CD4-positive, alpha-beta T cell (primary cell): ENCODE results near the gene IFNGR1. TPM values are rescaled to one million over a fixed set of nuclear protein-coding genes. Genes with fewer than 3 reads are reported as not detected.
A peak's percentile ranks its signal among the peaks of the same experiment; 100 is the strongest.

Experiments
- ATAC-seq: fragments of 200-7000 bp; cut with Tn5 transposase; one replicate; pipeline ENCODE4 v1.10.0; 2022; ENCODE audit warnings: mild to moderate bottlenecking; ENCODE audit not compliant: poor library complexity
- CTCF ChIA-PET: fragments of 350-600 bp; sonication (Branson Sonifier 250); formaldehyde crosslinking; loops from one replicate; lab custom pipeline; 2021; ENCODE audit warnings: antibody characterized with exemption, inconsistent platforms; lab: Charles Lee
- POLR2A ChIA-PET: fragments of 350-600 bp; sonication (Branson Sonifier 250); formaldehyde crosslinking; loops from one replicate; lab custom pipeline; 2021; ENCODE audit warnings: antibody characterized with exemption, inconsistent platforms; lab: Charles Lee
- DNase-seq, 14 experiments: peaks; one replicate each; pipeline ENCODE4 v3.0.0-alpha.2; 2013 to 2020; ENCODE audit warnings: mixed read lengths in 2 of 14
- H3K27ac ChIP-seq, 2 donors: one replicate each; pipeline versions ENCODE4 v1.5.1 to v1.7.0; 2013; ENCODE audit warnings: low read length in 2 of 2, low read depth in 1 of 2, mild to moderate bottlenecking in 1 of 2
- H3K27me3 ChIP-seq, 2 experiments: 1 replicate in 1 of 2; 2 replicates in 1 of 2; pipeline versions ENCODE4 v1.6.1 to v1.7.0; 2013; ENCODE audit warnings: low read length in 2 of 2, control low read depth in 1 of 2, mild to moderate bottlenecking in 1 of 2, moderate library complexity in 1 of 2; ENCODE audit not compliant: insufficient read depth in 2 of 2, control insufficient read depth in 1 of 2
- H3K36me3 ChIP-seq: one replicate; pipeline ENCODE4 v1.6.1; 2013; ENCODE audit warnings: low read length, control low read depth; ENCODE audit not compliant: insufficient read depth
- H3K4me1 ChIP-seq: one replicate; pipeline ENCODE4 v1.6.1; 2013; ENCODE audit warnings: low read length, control low read depth; ENCODE audit not compliant: insufficient read depth
- H3K4me3 ChIP-seq: one replicate; pipeline ENCODE4 v1.5.1; 2013; ENCODE audit warnings: mild to moderate bottlenecking, low read length, moderate library complexity
- H3K9me3 ChIP-seq, 2 experiments: 1 replicate in 1 of 2; 2 replicates in 1 of 2; pipeline versions ENCODE4 v1.6.1 to v1.7.0; 2013; ENCODE audit warnings: low read length in 2 of 2, mild to moderate bottlenecking in 2 of 2, control low read depth in 1 of 2, moderate library complexity in 1 of 2; ENCODE audit not compliant: control insufficient read depth in 1 of 2, insufficient read depth in 1 of 2
- H3K27ac Mint-ChIP-seq: one replicate; pipeline ENCODE4 v1.8.0; 2020; ENCODE audit warnings: mixed read lengths
- H3K27me3 Mint-ChIP-seq: one replicate; pipeline ENCODE4 v1.8.0; 2021; ENCODE audit warnings: mixed read lengths
- H3K36me3 Mint-ChIP-seq: one replicate; pipeline ENCODE4 v1.8.0; 2021; ENCODE audit warnings: low read depth, mixed read lengths
- H3K4me1 Mint-ChIP-seq: one replicate; pipeline ENCODE4 v1.8.0; 2021; ENCODE audit warnings: low read depth, mixed read lengths
- H3K4me3 Mint-ChIP-seq: one replicate; pipeline ENCODE4 v1.8.0; 2020; ENCODE audit warnings: mild to moderate bottlenecking, mixed read lengths
- H3K9me3 Mint-ChIP-seq: one replicate; pipeline ENCODE4 v1.8.0; 2020; ENCODE audit warnings: mixed read lengths
- intact Hi-C, 2 experiments: fragments of 100-400 bp; cut with DNase I in 1 of 2; cut with micrococcal nuclease in 1 of 2; formaldehyde crosslinking; loops; one replicate each; pipeline versions ENCODE4 v1.15.1 to v1.9.0; 2023 to 2025; cut with DNase I, micrococcal nuclease
- total RNA-seq, 174 experiments: library from RNA in 2 of 174; stranded (reverse) in 2 of 174; gene quantifications; one replicate each; pipeline ENCODE4 v1.2.3 and lab custom pipeline; 2021 to 2026
- TF ChIP-seq, protein P1 (sequence below): fragments of 200-600 bp; IDR thresholded peaks from one replicate; pipeline ENCODE4 v1.8.0; 2022; ENCODE audit warnings: antibody characterized with exemption, mild to moderate bottlenecking

IFNGR1 gene
- total RNA-seq, 2 experiments from 2014 or later = 81.7 to 84.3 TPM

DNA sequence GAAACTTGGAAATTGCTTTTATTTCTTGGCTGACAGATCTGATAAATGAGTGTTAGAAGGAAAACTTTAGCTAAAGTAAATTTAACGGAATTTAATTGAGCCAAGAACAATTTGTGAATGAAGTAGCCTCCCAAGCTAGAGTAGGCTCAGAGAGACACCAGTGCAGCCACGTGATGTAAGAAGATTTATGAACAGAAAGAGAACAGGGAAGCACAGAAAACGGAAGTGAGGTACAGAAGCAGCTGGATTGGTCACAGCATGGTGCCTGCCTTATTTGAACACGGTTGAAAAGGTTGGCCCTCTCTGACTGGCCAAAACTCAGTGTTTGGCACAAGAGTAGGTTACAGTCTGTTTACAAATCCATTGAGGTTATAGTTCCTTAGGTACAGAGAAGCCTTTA, 29.5 kb upstream of the IFNGR1 start:
- Histone ChIP-seq H3K4me3 (no peak overlapping the region), H3K9me3 (peaks cover 0 to 1% of the 10 kb centered on the region in 2 experiments), H3K4me1 (no peaks in the 10 kb centered on the region), H3K27me3 (no peaks in the 10 kb centered on the region), H3K36me3 (no peaks in the 10 kb centered on the region), H3K27ac (no peak overlapping the region)
- peaks cover 3% of the 10 kb centered on the region for H3K9me3 Mint-ChIP-seq
- H3K27ac Mint-ChIP-seq = no peak overlapping the region
- CTCF ChIA-PET = no interaction called here
- ATAC-seq = no peak
- H3K27me3 Mint-ChIP-seq = no peaks in the 10 kb centered on the region
- POLR2A ChIA-PET = interaction anchor here (1.2 kb wide), 1 partner anchor 15 kb away, joined by 5 read pairs; no protein-coding TSS in a partner anchor
- no peaks in the 10 kb centered on the region for H3K4me1 Mint-ChIP-seq
- peak in 2 of 14 experiments; percentile 32 to 37 for DNase-seq
- H3K4me3 Mint-ChIP-seq = no peak overlapping the region
- TF ChIP-seq, protein P1, sequence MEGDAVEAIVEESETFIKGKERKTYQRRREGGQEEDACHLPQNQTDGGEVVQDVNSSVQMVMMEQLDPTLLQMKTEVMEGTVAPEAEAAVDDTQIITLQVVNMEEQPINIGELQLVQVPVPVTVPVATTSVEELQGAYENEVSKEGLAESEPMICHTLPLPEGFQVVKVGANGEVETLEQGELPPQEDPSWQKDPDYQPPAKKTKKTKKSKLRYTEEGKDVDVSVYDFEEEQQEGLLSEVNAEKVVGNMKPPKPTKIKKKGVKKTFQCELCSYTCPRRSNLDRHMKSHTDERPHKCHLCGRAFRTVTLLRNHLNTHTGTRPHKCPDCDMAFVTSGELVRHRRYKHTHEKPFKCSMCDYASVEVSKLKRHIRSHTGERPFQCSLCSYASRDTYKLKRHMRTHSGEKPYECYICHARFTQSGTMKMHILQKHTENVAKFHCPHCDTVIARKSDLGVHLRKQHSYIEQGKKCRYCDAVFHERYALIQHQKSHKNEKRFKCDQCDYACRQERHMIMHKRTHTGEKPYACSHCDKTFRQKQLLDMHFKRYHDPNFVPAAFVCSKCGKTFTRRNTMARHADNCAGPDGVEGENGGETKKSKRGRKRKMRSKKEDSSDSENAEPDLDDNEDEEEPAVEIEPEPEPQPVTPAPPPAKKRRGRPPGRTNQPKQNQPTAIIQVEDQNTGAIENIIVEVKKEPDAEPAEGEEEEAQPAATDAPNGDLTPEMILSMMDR = no peak
- intact Hi-C loops = no loop called here
- peaks cover 4% of the 10 kb centered on the region for H3K36me3 Mint-ChIP-seq

DNA sequence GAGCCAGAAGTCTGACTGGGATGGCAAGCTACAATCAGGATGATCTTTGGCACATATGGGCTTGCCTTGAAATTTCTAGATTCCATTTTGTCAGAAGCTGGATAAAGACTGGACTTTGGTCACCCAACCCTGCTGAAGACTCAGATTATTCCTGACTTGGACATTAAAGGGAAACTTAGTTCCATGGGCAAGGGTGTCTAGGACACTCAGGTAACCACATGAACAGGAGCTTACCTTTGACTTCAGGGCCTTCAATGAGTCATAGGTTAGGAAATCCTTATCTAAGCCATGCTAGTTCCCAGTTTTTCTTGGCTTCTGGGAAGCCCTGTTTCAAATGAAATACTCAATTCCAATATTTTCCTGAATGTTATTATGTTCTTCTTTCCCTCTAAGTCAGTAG, 28.5 kb upstream of the IFNGR1 start:
- Mint-ChIP-seq H3K36me3 (no peaks in the 10 kb centered on the region), H3K27me3 (no peaks in the 10 kb centered on the region), H3K9me3 (no peaks in the 10 kb centered on the region), H3K4me3 (no peak overlapping the region), H3K4me1 (no peaks in the 10 kb centered on the region), H3K27ac (no peak overlapping the region)
- TF ChIP-seq, protein P1 = no peak
- Histone ChIP-seq H3K9me3 (no peaks in the 10 kb centered on the region), H3K4me1 (no peaks in the 10 kb centered on the region), H3K27me3 (no peaks in the 10 kb centered on the region), H3K4me3 (no peak overlapping the region), H3K27ac (no peak overlapping the region), H3K36me3 (no peaks in the 10 kb centered on the region)
- ChIA-PET POLR2A (interaction anchor here (1.2 kb wide), 1 partner anchor 14 kb away, joined by 5 read pairs; no protein-coding TSS in a partner anchor), CTCF (interaction anchor here (1.2 kb wide), 1 partner anchor 10 kb away, joined by 4 read pairs; no protein-coding TSS in a partner anchor)
- intact Hi-C loops = no loop called here
- DNase-seq (no peak), ATAC-seq (no peak)

DNA sequence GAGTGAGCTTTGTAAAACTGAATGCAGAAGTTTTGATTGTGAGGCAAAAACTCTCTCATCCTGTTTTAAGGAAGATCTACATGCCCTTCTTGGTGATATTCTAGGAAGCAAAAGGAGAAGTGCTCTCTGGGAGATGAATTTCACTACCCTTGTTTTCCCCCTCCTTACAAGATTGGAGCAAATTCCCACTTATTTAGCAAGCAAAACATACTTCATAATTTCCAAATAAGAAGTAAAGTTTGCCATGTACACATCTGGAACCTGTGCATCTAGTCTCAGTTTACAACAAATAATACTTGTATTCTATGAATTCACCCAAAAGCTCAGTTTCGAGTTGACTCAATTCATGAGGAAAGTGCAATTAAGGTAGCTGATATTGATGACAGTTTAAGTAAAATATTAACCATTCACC, 27.6 kb upstream of the IFNGR1 start:
- H3K27ac ChIP-seq = no peak overlapping the region
- no peaks in the 10 kb centered on the region for H3K4me1 ChIP-seq
- H3K27me3 Mint-ChIP-seq = no peaks in the 10 kb centered on the region
- ATAC-seq (no peak), DNase-seq (no peak)
- H3K36me3 ChIP-seq = no peaks in the 10 kb centered on the region
- POLR2A ChIA-PET = interaction anchor here (0.6 kb wide), 1 partner anchor 726 kb away, joined by 3 read pairs; no protein-coding TSS in a partner anchor
- H3K4me3 Mint-ChIP-seq = no peak overlapping the region
- intact Hi-C loops = no loop called here
- H3K27ac Mint-ChIP-seq = no peak overlapping the region
- no peaks in the 10 kb centered on the region for H3K4me1 Mint-ChIP-seq
- no peaks in the 10 kb centered on the region for H3K9me3 ChIP-seq
- no peaks in the 10 kb centered on the region for H3K27me3 ChIP-seq
- no peak overlapping the region for H3K4me3 ChIP-seq
- TF ChIP-seq, protein P1 = no peak
- CTCF ChIA-PET = no interaction called here
- H3K36me3 Mint-ChIP-seq = no peaks in the 10 kb centered on the region
- no peaks in the 10 kb centered on the region for H3K9me3 Mint-ChIP-seq
